Activated CD8-positive, alpha-beta memory T cell treated with anti-CD3 and anti-CD28 coated beads for 48 hours (primary cell): ENCODE results near the gene UCMA.
"Not testable (repeated sequence)": the region's sequence is repeated elsewhere in the genome, so short reads cannot be mapped to it uniquely, and the experiment has no call there.

ENCODE experiments used
- DNase-seq, 3 experiments: peaks; one replicate each; pipeline ENCODE4 v3.0.0-alpha.2; 2020; ENCODE audit warnings: low read depth in 2 of 3, low spot score in 2 of 3

Gene UCMA, protein sequence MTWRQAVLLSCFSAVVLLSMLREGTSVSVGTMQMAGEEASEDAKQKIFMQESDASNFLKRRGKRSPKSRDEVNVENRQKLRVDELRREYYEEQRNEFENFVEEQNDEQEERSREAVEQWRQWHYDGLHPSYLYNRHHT

DNA sequence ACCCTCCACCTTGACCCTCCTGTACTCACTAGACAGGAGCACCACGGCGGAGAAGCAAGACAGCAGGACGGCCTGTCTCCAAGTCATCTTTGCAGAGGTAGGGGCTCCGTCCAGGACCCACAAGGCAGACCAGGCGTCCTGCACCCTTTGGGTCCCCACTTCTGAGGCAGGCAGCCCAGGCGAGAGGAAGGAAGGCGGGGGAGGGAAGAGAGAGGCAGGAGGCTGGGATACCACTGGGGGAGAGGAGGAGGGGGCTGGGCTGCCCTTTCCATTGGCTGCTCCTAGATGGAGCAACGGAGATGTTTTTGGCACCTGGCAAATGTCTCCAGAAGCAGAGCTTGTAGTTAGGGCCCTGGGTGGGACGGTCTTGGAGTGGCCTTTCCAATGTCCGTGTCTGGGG lies at the start of gene UCMA:
Gene UCMA (minus strand): TSS at position 203 of the 400 bp plus-strand sequence. CDS start 116 bp downstream, at position 87.
- no peak for DNase-seq

DNA sequence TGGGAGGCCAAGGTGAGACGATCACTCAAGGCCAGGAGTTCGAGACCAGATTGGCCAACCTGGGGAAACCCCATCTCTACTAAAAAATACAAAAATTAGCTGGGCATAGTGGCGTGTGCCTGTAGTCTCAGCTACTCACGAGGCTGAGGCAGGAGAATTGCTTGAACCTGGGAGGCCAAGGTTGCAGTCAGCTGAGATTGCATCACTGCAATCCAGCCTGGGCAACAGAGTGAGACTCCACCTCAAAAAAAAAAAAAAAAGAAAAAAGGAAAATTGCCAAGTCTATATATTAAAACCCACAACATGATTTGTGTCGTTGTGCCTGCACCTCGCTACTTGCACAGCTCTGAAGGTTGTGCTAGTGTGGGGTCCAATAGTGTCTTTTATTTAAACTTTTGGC lies 48.2 kb upstream of the UCMA start:
- not testable (repeated sequence) for DNase-seq

GRCh38 chr10:13276749-13277365 lies 42.7 kb upstream of the UCMA start:
- DNase-seq: no peak

GRCh38 chr10:13276146-13276545 lies 42.0 kb upstream of the UCMA start:
- not testable (repeated sequence) for DNase-seq

DNA sequence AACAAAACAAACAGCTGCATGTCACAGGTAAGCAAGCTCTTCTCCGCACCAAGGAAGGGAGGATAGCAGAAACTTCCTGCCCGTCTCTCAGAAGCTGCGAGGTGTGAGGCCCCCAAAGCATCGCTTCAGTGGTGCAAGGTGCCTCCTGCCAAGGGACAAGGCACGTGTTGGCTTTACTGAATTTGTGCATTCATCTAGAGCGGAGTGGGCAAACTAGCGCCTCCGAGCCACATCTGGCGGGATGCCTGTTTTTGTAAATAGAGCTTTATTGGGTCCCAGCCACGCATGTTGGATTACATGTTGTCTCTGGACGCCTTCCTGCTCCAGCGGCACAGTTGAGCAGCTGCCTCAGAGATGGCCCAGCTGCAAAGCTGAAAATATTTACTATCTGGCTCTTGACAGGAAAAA lies 38.0 kb upstream of the UCMA start:
- DNase-seq: no peak

GRCh38 chr10:13271552-13272163 lies 37.5 kb upstream of the UCMA start:
- peak in 2 of 3 experiments; percentile 3 to 12 for DNase-seq

- no peak for DNase-seq
Measured at GRCh38 chr10:13270877-13271551, 36.8 kb upstream of the UCMA start.

GRCh38 chr10:13268841-13269240 lies 34.7 kb upstream of the UCMA start:
- no peak for DNase-seq

GRCh38 chr10:13268310-13268709 lies 34.1 kb upstream of the UCMA start:
- no peak for DNase-seq

DNA sequence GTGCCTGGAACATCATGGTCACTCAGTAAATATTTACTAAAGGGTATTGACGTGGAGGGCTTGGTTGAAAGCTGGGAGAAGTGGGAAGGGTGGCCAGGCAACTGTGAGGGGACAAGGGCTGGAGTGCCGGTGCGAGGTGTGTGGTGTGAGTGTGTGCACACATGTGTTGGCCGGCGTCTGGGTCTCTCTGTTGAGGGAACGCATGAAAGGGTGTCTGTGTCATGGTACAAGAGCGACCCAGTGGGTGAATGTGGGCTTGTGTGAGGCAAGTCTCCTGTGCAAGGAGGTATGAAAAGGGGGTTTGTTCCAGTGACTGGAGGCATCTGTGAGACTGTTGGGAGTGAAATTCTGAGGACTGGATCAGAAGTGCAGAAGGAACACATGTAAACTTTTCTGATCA lies 29.4 kb upstream of the UCMA start:
- DNase-seq: no peak

- no peak for DNase-seq
Measured at GRCh38 chr10:13262433-13262832, 28.3 kb upstream of the UCMA start.

GRCh38 chr10:13257621-13258140 lies 23.5 kb upstream of the UCMA start:
- DNase-seq: no peak

DNA sequence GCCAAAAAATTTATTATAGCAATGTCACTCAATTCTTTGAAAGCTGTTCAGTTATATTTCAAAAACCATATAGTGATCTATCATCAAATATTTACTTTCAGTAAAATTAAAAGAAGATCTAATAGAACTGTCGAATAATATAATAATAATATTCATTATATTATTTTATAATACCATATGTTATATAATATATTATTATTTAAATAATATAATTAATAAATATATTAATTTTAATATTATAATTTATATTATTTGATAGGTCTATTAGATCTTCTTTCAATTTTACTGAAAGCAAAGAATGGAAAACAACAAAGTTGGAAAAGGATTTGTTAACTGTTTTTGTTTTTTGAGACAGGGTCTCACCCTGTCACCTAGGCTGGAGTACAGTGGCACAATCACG lies 22.5 kb upstream of the UCMA start:
- DNase-seq: no peak

DNA sequence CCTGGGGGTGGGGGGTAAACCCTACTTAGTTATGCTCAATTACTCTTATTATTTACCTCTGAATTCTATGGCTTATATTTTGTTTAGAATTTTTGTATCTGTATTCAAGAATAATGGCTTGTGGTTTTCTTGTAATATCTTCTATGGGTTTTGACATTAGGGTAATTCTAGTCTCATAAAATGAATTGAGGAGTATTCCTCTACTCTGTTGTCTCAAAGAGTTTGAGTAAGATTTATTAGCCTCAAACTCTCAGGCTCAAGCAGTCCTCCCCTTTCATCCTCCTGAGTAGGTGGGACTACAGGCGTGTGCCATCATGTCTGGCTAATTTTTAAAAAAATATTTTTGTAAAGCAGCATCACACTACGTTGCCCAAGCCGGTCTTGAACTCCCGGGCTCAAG lies 19.6 kb upstream of the UCMA start:
- no peak for DNase-seq

GRCh38 chr10:13247784-13248183 lies 13.6 kb upstream of the UCMA start:
- DNase-seq: no peak

- DNase-seq: no peak
Measured at GRCh38 chr10:13247246-13247645, 13.1 kb upstream of the UCMA start.

- not testable (repeated sequence) for DNase-seq
Measured at GRCh38 chr10:13242260-13242659, 8.1 kb upstream of the UCMA start.

DNA sequence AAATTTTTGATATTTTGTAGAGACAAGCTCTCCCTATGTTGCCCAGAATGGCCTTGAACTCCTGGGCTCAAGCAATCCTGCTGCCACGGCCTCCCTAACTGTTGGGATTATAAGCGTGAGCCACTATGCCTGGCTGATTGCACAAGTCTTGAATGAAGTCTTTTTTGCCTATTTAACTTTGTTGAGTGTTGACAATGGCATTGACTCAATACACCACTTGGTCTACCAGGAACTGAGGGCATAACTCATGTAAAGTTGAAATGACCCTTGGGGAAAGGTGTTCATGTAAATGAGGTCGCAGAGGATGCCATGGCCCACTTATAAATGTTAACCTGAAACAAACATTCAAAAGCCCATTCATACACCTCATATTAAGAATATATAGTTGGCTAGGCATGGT lies 7.4 kb upstream of the UCMA start:
- DNase-seq: no peak

GRCh38 chr10:13239923-13240322 lies 5.7 kb upstream of the UCMA start:
- no peak for DNase-seq

DNA sequence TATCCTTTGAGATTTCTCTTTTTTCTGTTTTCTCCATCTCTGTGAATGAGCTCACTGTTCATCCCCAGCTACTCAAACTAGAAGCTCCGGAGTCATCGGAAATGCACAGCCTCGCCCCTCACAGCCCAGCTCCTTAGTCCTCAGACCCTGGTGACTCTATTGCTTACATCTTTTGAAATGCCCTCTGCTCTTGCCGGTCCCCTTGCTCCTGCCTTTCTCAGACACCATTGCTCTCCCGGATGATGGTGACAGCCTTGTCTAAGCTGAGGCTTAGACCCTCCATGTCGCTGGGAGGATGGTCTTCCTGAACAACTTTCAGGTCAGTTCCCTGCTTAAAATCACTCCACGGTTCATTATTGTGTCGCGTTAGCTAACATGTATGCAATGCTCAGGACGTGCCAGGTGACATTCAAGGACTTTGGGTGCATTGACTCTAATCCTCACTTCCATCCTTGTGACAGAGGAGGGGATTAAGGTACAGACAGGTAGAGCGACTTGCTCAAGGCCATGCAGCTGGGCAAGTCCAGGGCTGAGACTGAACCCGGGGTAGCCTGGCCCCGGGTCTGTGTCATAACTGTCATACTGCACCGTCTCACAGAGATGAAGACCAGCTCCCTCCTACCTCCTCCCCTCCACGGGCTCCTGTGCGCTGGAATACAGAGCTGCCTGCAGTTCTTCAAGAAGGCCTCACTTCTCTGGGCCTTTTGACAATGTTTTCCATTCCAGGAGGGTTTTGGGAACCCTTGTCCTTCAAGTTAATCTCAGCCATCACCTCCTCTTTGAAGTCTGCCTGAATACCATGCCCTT lies 4.3 kb upstream of the UCMA start:
- DNase-seq: no peak

DNA sequence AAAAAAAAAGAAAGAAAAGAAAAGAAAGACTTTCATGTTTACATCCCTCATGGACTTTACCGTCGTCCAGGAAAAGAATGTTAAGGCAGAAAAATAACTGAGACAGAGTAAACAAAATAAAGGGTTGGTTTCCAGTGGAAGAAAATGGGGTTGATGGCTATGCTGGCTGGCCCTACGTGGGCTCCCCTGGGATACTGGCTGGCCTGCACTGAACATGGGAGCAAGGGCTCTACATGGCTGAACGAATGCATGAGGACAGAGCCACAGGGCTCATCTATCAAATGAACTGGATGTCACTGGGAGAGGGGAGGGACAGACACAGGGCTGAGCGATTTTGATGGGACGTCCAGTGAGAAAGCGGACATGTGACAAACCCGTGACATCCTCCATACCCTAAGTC lies 2.5 kb upstream of the UCMA start:
- DNase-seq: no peak
